Progenitor cell of endocrine pancreas (in vitro differentiated cells): ENCODE results near the gene MYO9B. TPM values are rescaled to one million over a fixed set of nuclear protein-coding genes. Genes with fewer than 3 reads are reported as not detected.

Source experiments
- DNase-seq: peaks from one replicate; pipeline ENCODE4 v3.0.0; 2021; ENCODE audit warnings: low spot score; ENCODE audit not compliant: unreplicated experiment
- H3K27ac Mint-ChIP-seq: 2 replicates; pipeline ENCODE4 v1.8.0; 2021; ENCODE audit warnings: mild to moderate bottlenecking, moderate library complexity, mixed read lengths
- H3K27me3 Mint-ChIP-seq: 2 replicates; pipeline ENCODE4 v1.8.0; 2021; ENCODE audit warnings: mixed read lengths
- H3K36me3 Mint-ChIP-seq: 2 replicates; pipeline ENCODE4 v1.8.0; 2022; ENCODE audit warnings: mixed read lengths; ENCODE audit not compliant: insufficient read depth
- H3K4me1 Mint-ChIP-seq: 2 replicates; pipeline ENCODE4 v1.8.0; 2021; ENCODE audit warnings: low read depth, mixed read lengths
- H3K4me3 Mint-ChIP-seq: 2 replicates; pipeline ENCODE4 v1.8.0; 2021; ENCODE audit warnings: low read depth, mild to moderate bottlenecking, moderate library complexity, mixed read lengths
- H3K9me3 Mint-ChIP-seq: 2 replicates; pipeline ENCODE4 v1.8.0; 2021; ENCODE audit warnings: low read depth, mixed read lengths
- CTCF ChIP-seq: fragments of 200-600 bp; sonication (generic); IDR thresholded peaks from one replicate; pipeline ENCODE4 v1.5.0; 2021; ENCODE audit warnings: antibody characterized with exemption, mild to moderate bottlenecking; ENCODE audit not compliant: unreplicated experiment
- total RNA-seq: library from RNA; stranded (reverse); gene quantifications from 2 replicates; pipeline ENCODE4 v1.2.1, GENCODE V29; 2021

MYO9B gene
- total RNA-seq, 1 donor from 2014 or later, result 79.7 TPM

DNA sequence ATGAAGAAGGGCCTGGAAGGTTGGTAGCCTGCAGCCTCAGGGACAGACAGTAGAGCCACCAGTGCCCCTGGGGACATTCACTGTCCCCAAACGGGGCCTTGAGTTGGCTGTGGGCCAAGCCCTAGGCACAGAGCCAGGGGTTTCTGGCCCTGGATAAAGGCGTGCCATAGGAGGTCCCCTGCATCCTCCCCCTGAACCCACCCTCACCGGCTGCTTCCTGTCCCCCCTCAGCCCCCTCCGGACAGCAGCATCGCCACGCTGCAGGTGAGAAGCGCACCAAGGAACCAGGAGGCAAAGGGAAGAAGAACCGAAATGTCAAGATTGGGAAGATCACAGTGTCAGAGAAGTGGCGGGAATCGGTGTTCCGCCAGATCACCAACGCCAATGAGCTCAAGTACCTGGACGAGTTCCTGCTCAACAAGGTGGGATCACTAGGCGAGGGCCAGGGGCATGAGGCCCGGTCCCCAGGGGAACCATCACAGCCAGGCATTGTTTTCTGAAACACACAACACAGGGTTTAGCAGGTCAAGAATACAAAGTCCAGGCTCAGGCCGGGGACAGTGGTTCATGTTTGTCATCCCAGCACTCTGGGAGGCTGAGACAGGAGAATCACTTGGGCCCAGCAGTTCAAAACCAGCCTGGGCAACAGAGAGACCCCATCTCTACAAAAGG lies 125.0 kb downstream of the MYO9B start:
- Mint-ChIP-seq H3K4me3 (no peak overlapping the region), H3K27me3 (no peaks in the 10 kb centered on the region), H3K4me1 (no peaks in the 10 kb centered on the region), H3K27ac (no peak overlapping the region), H3K36me3 (peaks cover 33% of the 10 kb centered on the region), H3K9me3 (no peaks in the 10 kb centered on the region)
- no peak for TF ChIP-seq CTCF
- DNase-seq, result no peak

DNA sequence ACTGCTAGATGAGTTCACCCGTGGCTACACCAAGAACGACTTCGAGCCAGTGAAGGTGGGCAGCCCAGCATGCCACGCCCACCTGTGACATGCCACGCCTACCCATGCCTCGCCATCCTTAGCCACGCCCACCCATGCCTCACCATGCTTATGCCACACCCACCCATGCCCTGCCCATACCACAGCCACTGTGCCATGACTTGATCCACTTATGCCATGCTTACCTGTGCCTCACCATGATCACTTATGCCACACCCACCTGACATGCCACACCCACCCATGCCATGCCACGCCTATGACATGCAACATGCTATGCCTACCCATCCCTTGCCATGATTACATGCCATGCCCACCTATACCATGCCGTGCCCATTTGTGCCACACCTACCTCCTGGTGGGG lies 126.7 kb downstream of the MYO9B start:
- Mint-ChIP-seq H3K36me3 (peaks cover 30% of the 10 kb centered on the region), H3K27me3 (no peaks in the 10 kb centered on the region), H3K27ac (no peak overlapping the region), H3K4me1 (no peaks in the 10 kb centered on the region), H3K9me3 (no peaks in the 10 kb centered on the region), H3K4me3 (no peak overlapping the region)
- no peak for TF ChIP-seq CTCF
- DNase-seq, result no peak

- H3K36me3 Mint-ChIP-seq, result peaks cover 29% of the 10 kb centered on the region
- no peak for DNase-seq
- no peaks in the 10 kb centered on the region for H3K9me3 Mint-ChIP-seq
- H3K27ac Mint-ChIP-seq, result no peak overlapping the region
- H3K27me3 Mint-ChIP-seq, result no peaks in the 10 kb centered on the region
- H3K4me3 Mint-ChIP-seq, result no peak overlapping the region
- H3K4me1 Mint-ChIP-seq, result no peaks in the 10 kb centered on the region
- no peak for TF ChIP-seq CTCF
These were observed 127.1 kb downstream of the MYO9B start for GRCh38 chr19:17202713-17203112.

DNA sequence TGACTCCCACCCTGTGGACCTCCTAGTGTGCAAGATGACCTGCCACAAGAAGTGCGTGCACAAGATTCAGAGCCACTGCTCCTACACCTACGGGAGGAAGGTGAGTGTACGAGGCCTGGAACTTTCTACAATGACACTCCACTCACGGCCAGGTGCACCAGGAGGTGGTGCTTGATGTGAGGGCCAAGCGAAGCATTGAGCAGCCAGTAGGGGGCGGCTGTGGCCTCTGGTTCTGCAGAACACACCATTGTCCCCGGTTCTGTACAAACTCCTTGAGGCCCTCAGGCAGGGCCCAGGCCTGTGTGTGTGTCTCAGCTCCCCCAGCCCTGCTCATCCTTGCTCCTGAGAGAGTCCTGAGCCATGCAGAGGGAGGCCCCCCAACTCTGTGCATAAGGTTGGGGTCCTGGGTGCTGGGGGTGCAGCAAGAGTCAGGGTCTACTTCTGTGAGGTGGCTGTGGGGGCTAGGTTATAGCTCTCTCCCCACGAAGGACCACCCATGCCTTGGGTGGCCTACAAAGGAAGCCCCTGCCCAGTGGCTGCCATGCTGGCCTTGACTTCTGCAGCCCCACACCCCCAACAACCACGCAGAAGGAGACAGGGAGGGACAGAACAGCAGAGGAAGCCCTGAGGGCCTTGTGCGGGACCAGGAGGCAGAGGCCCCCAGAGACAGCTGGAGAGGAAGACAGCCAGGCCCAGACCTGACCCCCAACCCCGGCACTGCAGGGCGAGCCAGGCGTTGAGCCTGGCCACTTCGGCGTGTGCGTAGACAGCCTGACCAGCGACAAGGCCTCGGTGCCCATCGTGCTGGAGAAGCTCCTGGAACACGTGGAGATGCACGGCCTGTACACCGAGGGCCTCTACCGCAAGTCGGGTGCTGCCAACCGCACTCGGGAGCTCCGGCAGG lies 129.9 kb downstream of the MYO9B start:
- no peaks in the 10 kb centered on the region for H3K4me1 Mint-ChIP-seq
- H3K27ac Mint-ChIP-seq, result no peak overlapping the region
- TF ChIP-seq CTCF, result peak; percentile 70
- no peaks in the 10 kb centered on the region for H3K9me3 Mint-ChIP-seq
- peak; percentile 36 for DNase-seq
- H3K36me3 Mint-ChIP-seq, result peaks cover 31% of the 10 kb centered on the region
- H3K27me3 Mint-ChIP-seq, result no peaks in the 10 kb centered on the region
- H3K4me3 Mint-ChIP-seq, result no peak overlapping the region

DNA sequence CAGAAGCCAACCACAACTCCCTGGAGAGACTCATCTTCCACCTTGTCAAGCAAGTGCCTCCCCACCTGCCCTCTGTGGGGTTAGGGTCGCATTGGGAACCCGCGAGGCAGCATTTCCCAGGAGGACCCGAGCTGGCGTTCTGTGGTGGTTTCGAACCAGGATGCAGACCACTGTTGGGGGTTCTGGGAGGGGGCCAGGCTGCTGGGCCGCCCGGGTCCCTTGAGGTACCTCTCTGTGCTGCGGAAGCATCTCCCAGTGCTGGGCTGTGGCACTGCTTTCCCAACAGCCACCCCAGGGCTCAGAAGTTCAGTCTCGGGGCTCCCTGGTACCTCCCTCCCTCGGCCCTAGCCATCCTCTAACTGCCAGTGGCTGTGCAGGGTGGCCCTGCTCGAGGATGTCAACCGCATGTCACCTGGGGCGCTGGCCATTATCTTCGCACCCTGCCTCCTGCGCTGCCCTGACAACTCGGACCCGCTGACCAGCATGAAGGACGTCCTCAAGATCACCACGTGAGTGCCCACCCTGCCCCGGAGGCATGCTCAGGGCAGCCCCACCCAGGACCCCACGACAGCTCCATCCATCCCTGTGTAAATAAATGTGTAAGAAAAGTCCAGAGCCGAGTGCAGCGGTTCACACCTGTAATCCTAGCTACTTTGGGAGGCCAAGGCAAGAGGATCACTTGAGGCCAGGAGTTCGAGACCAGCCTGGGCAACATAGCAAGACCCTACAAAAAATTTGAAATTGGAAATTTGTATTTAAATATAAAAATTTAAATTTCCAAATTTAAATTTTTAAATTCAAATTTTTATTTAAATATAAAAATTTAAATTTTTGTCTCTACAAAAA lies 131.4 kb downstream of the MYO9B start:
- Mint-ChIP-seq H3K36me3 (peaks cover 27% of the 10 kb centered on the region), H3K27me3 (no peaks in the 10 kb centered on the region), H3K4me1 (no peaks in the 10 kb centered on the region), H3K9me3 (no peaks in the 10 kb centered on the region), H3K4me3 (no peak overlapping the region), H3K27ac (no peak overlapping the region)
- no peak for DNase-seq
- no peak for TF ChIP-seq CTCF
